ENCODE results near the gene ORC4.

ORC4 gene

GRCh38 chr2:148049284-148049683 lies 28.7 kb upstream of the ORC4 start:
- no peak for DNase-seq (ENCODE audit: low read depth)
- TF ChIP-seq CTCF (IDR thresholded peaks at IDR 0.05; ENCODE audit: insufficient read depth, low read depth, low read length, missing control alignments): no peak
- peak overlapping the region; percentile 7; the same call in 1 of the 2 replicates for H3K4me3 ChIP-seq (ENCODE audit: low read depth, low read length)

GRCh38 chr2:148048475-148049221 lies 28.1 kb upstream of the ORC4 start:
- DNase-seq (ENCODE audit: low read depth): peak; percentile 75
- 0 out of 2 replicates have a peak overlapping the region, but pooled peaks have one; percentile 7 for H3K4me3 ChIP-seq (ENCODE audit: low read depth, low read length)
- TF ChIP-seq CTCF (IDR thresholded peaks at IDR 0.05; ENCODE audit: insufficient read depth, low read depth, low read length, missing control alignments): no peak

GRCh38 chr2:148046802-148047201 lies 26.3 kb upstream of the ORC4 start:
- no peak overlapping the region for H3K4me3 ChIP-seq (ENCODE audit: low read depth, low read length)
- DNase-seq (ENCODE audit: low read depth): peak; percentile 29
- no peak for TF ChIP-seq CTCF (IDR thresholded peaks at IDR 0.05; ENCODE audit: insufficient read depth, low read depth, low read length, missing control alignments)

GRCh38 chr2:148044322-148044721 lies 23.8 kb upstream of the ORC4 start:
- TF ChIP-seq CTCF (IDR thresholded peaks at IDR 0.05; ENCODE audit: insufficient read depth, low read depth, low read length, missing control alignments): no peak
- no peak for DNase-seq (ENCODE audit: low read depth)

GRCh38 chr2:148042219-148042618 lies 21.7 kb upstream of the ORC4 start:
- H3K4me3 ChIP-seq (ENCODE audit: low read depth, low read length): no peak overlapping the region
- TF ChIP-seq CTCF (IDR thresholded peaks at IDR 0.05; ENCODE audit: insufficient read depth, low read depth, low read length, missing control alignments): no peak
- peak; percentile 42 for DNase-seq (ENCODE audit: low read depth)

More at GRCh38 chr2:148044322-148044721, 23.8 kb upstream of the ORC4 start:
- no peak overlapping the region for H3K4me3 ChIP-seq (ENCODE audit: low read depth, low read length)

GRCh38 chr2:148039783-148040182 lies 19.2 kb upstream of the ORC4 start:
- TF ChIP-seq CTCF (IDR thresholded peaks at IDR 0.05; ENCODE audit: insufficient read depth, low read depth, low read length, missing control alignments): no peak
- DNase-seq (ENCODE audit: low read depth): no peak

DNA sequence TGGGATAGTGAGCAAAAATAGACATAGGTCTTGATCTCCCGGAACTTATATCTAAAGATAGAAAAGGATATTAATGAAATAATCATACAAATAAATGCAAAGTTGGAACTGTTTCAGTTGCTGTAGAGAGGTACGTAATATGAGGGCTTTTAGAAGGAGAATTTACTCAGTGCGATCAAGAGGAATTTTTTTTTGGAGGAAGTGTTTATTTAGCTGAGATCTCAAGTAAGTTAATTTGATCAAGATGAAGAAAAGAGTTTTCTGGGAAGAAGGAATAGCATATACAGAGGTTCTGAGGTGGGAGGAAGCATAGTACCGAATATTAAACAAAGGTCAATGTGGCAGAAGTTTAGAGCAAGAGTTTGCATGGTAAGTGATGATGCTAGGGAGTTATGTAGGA lies 11.7 kb upstream of the ORC4 start:
- DNase-seq (ENCODE audit: low read depth): no peak
- no peak overlapping the region for H3K4me3 ChIP-seq (ENCODE audit: low read depth, low read length)
- TF ChIP-seq CTCF (IDR thresholded peaks at IDR 0.05; ENCODE audit: insufficient read depth, low read depth, low read length, missing control alignments): no peak

More at GRCh38 chr2:148039783-148040182, 19.2 kb upstream of the ORC4 start:
- H3K4me3 ChIP-seq (ENCODE audit: low read depth, low read length): no peak overlapping the region

Measured in GM12865 (cell line).